Activated CD8-positive, alpha-beta memory T cell treated with anti-CD3 and anti-CD28 coated beads, Interleukin-2, amount 50 U/mL, for 1 hour (primary cell): ENCODE data around the gene DGUOK.

Source experiments
- DNase-seq: peaks from one replicate; pipeline ENCODE4 v3.0.0-alpha.2; 2020; ENCODE audit errors: extremely low read depth

Gene DGUOK

GRCh38 chr2:73997813-73998212, 71.1 kb downstream of the DGUOK start:
- DNase-seq = no peak

GRCh38 chr2:73998451-73998850, 71.8 kb downstream of the DGUOK start:
- no peak for DNase-seq

- no peak for DNase-seq
Measured at GRCh38 chr2:73998933-73999332, 72.3 kb downstream of the DGUOK start.

GRCh38 chr2:73999881-74000597, 73.4 kb downstream of the DGUOK start:
- no peak for DNase-seq

GRCh38 chr2:74000666-74001065, 74.0 kb downstream of the DGUOK start:
- no peak for DNase-seq

- no peak for DNase-seq
Measured at GRCh38 chr2:74001121-74001520, 74.4 kb downstream of the DGUOK start.

- DNase-seq = no peak
Measured at GRCh38 chr2:74001781-74002504, 75.3 kb downstream of the DGUOK start.

- no peak for DNase-seq
Measured at GRCh38 chr2:74002505-74003421, 76.1 kb downstream of the DGUOK start.

- no peak for DNase-seq
Measured at GRCh38 chr2:74003494-74004211, 77.0 kb downstream of the DGUOK start.

GRCh38 chr2:74004212-74005182, 77.8 kb downstream of the DGUOK start:
- DNase-seq = no peak

- no peak for DNase-seq
Measured at GRCh38 chr2:74005786-74006185, 79.1 kb downstream of the DGUOK start.

- DNase-seq = no peak
Measured at GRCh38 chr2:74006459-74006858, 79.8 kb downstream of the DGUOK start.

- DNase-seq = no peak
Measured at GRCh38 chr2:74007121-74007520, 80.4 kb downstream of the DGUOK start.

GRCh38 chr2:74007711-74008110, 81.0 kb downstream of the DGUOK start:
- DNase-seq = no peak
